ENCODE results near the gene PPM1L. TPM values are rescaled to one million over a fixed set of nuclear protein-coding genes. Genes with fewer than 3 reads are reported as not detected.

PPM1L gene
- total RNA-seq, 2 donors from 2014 or later, result 13.3 to 25.3 TPM

GRCh38 chr3:161016417-161017313, 260.6 kb downstream of the PPM1L start:
- TF ChIP-seq CTCF (IDR thresholded peaks at IDR 0.05), result no peak
- Histone ChIP-seq H3K9me3 (no peaks in the 10 kb centered on the region), H3K4me1 (ENCODE audit: control insufficient read depth in 1 of 2, low read depth in 2 of 2) (peaks cover 5 to 15% of the 10 kb centered on the region in 2 donors), H3K4me3 (no peak overlapping the region), H3K36me3 (no peaks in the 10 kb centered on the region), H3K27me3 (replicated peaks; ENCODE audit: insufficient read depth) (no peaks in the 10 kb centered on the region), H3K27ac (no peak overlapping the region)
- DNase-seq (ENCODE audit: low spot score) (no peak), ATAC-seq (ENCODE audit: insufficient number of reproducible peaks, low FRiP score, low read depth) (no peak)

- Histone ChIP-seq H3K36me3 (no peaks in the 10 kb centered on the region), H3K27me3 (replicated peaks; ENCODE audit: insufficient read depth) (no peaks in the 10 kb centered on the region), H3K27ac (no peak overlapping the region), H3K4me1 (ENCODE audit: control insufficient read depth in 1 of 2, low read depth in 2 of 2) (peaks cover 5 to 15% of the 10 kb centered on the region in 2 donors), H3K4me3 (no peak overlapping the region), H3K9me3 (peaks cover 6% of the 10 kb centered on the region)
- TF ChIP-seq CTCF (IDR thresholded peaks at IDR 0.05), result no peak
- ATAC-seq (ENCODE audit: insufficient number of reproducible peaks, low FRiP score, low read depth) (no peak), DNase-seq (ENCODE audit: low spot score) (no peak)
Observed at GRCh38 chr3:161017971-161018370, 261.9 kb downstream of the PPM1L start.

- H3K27ac ChIP-seq, result no peak overlapping the region
- no peak for TF ChIP-seq CTCF (IDR thresholded peaks at IDR 0.05)
- no peak for DNase-seq (ENCODE audit: low spot score)
- ATAC-seq (ENCODE audit: insufficient number of reproducible peaks, low FRiP score, low read depth), result no peak
- H3K9me3 ChIP-seq, result peaks cover 13% of the 10 kb centered on the region
- no peaks in the 10 kb centered on the region for H3K27me3 ChIP-seq (replicated peaks; ENCODE audit: insufficient read depth)
- H3K36me3 ChIP-seq, result no peaks in the 10 kb centered on the region
- H3K4me3 ChIP-seq, result no peak overlapping the region
- H3K4me1 ChIP-seq (ENCODE audit: control insufficient read depth in 1 of 2, low read depth in 2 of 2), result peaks cover 5 to 15% of the 10 kb centered on the region in 2 donors
Observed at GRCh38 chr3:161020256-161020655, 264.2 kb downstream of the PPM1L start.

- Histone ChIP-seq H3K4me1 (ENCODE audit: control insufficient read depth in 1 of 2, low read depth in 2 of 2) (no peaks in the 10 kb centered on the region), H3K36me3 (no peaks in the 10 kb centered on the region), H3K9me3 (peaks cover 13% of the 10 kb centered on the region), H3K27me3 (replicated peaks; ENCODE audit: insufficient read depth) (no peaks in the 10 kb centered on the region), H3K27ac (no peak overlapping the region), H3K4me3 (no peak overlapping the region)
- ATAC-seq (ENCODE audit: insufficient number of reproducible peaks, low FRiP score, low read depth), result no peak
- no peak for DNase-seq (ENCODE audit: low spot score)
- no peak for TF ChIP-seq CTCF (IDR thresholded peaks at IDR 0.05)
Observed at GRCh38 chr3:161025911-161026310, 269.9 kb downstream of the PPM1L start.

GRCh38 chr3:161026612-161027510, 270.8 kb downstream of the PPM1L start:
- TF ChIP-seq CTCF (IDR thresholded peaks at IDR 0.05), result no peak
- no peak overlapping the region for H3K4me3 ChIP-seq

More at GRCh38 chr3:161026612-161027510, 270.8 kb downstream of the PPM1L start:
- H3K27me3 ChIP-seq (replicated peaks; ENCODE audit: insufficient read depth), result no peaks in the 10 kb centered on the region
- ATAC-seq (ENCODE audit: insufficient number of reproducible peaks, low FRiP score, low read depth), result no peak
- no peak for DNase-seq (ENCODE audit: low spot score)
- H3K4me1 ChIP-seq (ENCODE audit: control insufficient read depth in 1 of 2, low read depth in 2 of 2), result no peaks in the 10 kb centered on the region
- H3K9me3 ChIP-seq, result peaks cover 13% of the 10 kb centered on the region
- H3K36me3 ChIP-seq, result no peaks in the 10 kb centered on the region
- H3K27ac ChIP-seq, result no peak overlapping the region

Data from thoracic aorta (tissue), 2 donors.